Liver (tissue), 9 donors: ENCODE results near the gene SIK2. TPM values are rescaled to one million over a fixed set of nuclear protein-coding genes. Genes with fewer than 3 reads are reported as not detected.

ENCODE experiments used
- DNase-seq: peaks from one replicate; pipeline ENCODE4 v3.0.0-alpha.2; 2017; ENCODE audit warnings: low spot score
- H3K27ac ChIP-seq, 2 donors: one replicate each; pipeline ENCODE4 v1.7.0; 2013; ENCODE audit warnings: inconsistent platforms in 2 of 2, low read length in 2 of 2, control low read depth in 1 of 2, low read depth in 1 of 2, mild to moderate bottlenecking in 1 of 2
- H3K27me3 ChIP-seq, 4 donors: one replicate each; pipeline versions ENCODE4 v1.6.1 to v1.7.0; 2013; ENCODE audit warnings: low read length in 3 of 4, inconsistent platforms in 1 of 4, mild to moderate bottlenecking in 1 of 4, moderate library complexity in 1 of 4; ENCODE audit not compliant: control insufficient read depth in 4 of 4, insufficient read depth in 4 of 4
- H3K36me3 ChIP-seq, 4 donors: one replicate each; pipeline versions ENCODE4 v1.6.1 to v1.7.0; 2013; ENCODE audit warnings: low read length in 3 of 4, mild to moderate bottlenecking in 3 of 4, low read depth in 1 of 4, moderate library complexity in 1 of 4; ENCODE audit not compliant: control insufficient read depth in 4 of 4, insufficient read depth in 3 of 4
- H3K4me1 ChIP-seq, 4 donors: one replicate each; pipeline versions ENCODE4 v1.6.1 to v1.7.0; 2013; ENCODE audit warnings: low read length in 3 of 4, mild to moderate bottlenecking in 3 of 4, moderate library complexity in 1 of 4; ENCODE audit not compliant: control insufficient read depth in 4 of 4, insufficient read depth in 4 of 4
- H3K4me3 ChIP-seq, 3 donors: one replicate each; pipeline versions ENCODE4 v1.6.1 to v1.7.0; 2013; ENCODE audit warnings: low read length in 3 of 3, control low read depth in 1 of 3, low read depth in 1 of 3, mild to moderate bottlenecking in 1 of 3
- H3K9ac ChIP-seq, 2 donors: one replicate each; pipeline ENCODE4 v1.7.0; 2013; ENCODE audit warnings: low read length in 2 of 2, mild to moderate bottlenecking in 2 of 2, moderate library complexity in 2 of 2, control low read depth in 1 of 2, low read depth in 1 of 2
- H3K9me3 ChIP-seq, 4 donors: one replicate each; pipeline versions ENCODE4 v1.6.1 to v1.7.0; 2013; ENCODE audit warnings: low read length in 3 of 4; ENCODE audit not compliant: control insufficient read depth in 4 of 4
- ATF3 ChIP-seq: IDR thresholded peaks from 2 replicates; pipeline ENCODE4 v1.6.1; 2016; ENCODE audit warnings: antibody characterized with exemption
- CTCF ChIP-seq: fragments of 150-350 bp; IDR thresholded peaks from 2 replicates; pipeline ENCODE4 v1.5.1; 2017; ENCODE audit warnings: improper control_type of control experiment, low read depth, low read length; ENCODE audit not compliant: missing input control
- EGR1 ChIP-seq, 2 donors: IDR thresholded peaks; 2 replicates each; pipeline ENCODE4 v1.6.1; 2016 to 2018; ENCODE audit warnings: antibody characterized with exemption in 2 of 2, low read depth in 2 of 2
- FOXA1 ChIP-seq: IDR thresholded peaks from 2 replicates; pipeline ENCODE4 v1.6.1; 2016; ENCODE audit warnings: antibody characterized with exemption
- FOXA2 ChIP-seq: IDR thresholded peaks from 2 replicates; pipeline ENCODE4 v1.6.1; 2016; ENCODE audit warnings: antibody characterized with exemption
- GABPA ChIP-seq, 2 donors: IDR thresholded peaks in 1 of 2; conservative IDR thresholded peaks in 1 of 2; 2 replicates each; pipeline ENCODE4 v1.6.1; 2016; ENCODE audit warnings: antibody characterized with exemption in 2 of 2, mild to moderate bottlenecking in 1 of 2, moderate library complexity in 1 of 2
- HNF4A ChIP-seq, 2 donors: conservative IDR thresholded peaks; 2 replicates each; pipeline ENCODE4 v1.6.1; 2016; ENCODE audit warnings: antibody characterized with exemption in 2 of 2, mild to moderate bottlenecking in 2 of 2
- JUND ChIP-seq, 2 donors: IDR thresholded peaks; 2 replicates each; pipeline ENCODE4 v1.6.1; 2016; ENCODE audit warnings: antibody characterized with exemption in 2 of 2
- MAX ChIP-seq: IDR thresholded peaks from 2 replicates; pipeline ENCODE4 v1.6.1; 2016; ENCODE audit warnings: antibody characterized with exemption
- NR2F2 ChIP-seq: IDR thresholded peaks from 2 replicates; pipeline ENCODE4 v1.6.1; 2016; ENCODE audit warnings: antibody characterized with exemption
- RAD21 ChIP-seq, 2 donors: IDR thresholded peaks; 2 replicates each; pipeline ENCODE4 v1.6.1; 2016; ENCODE audit warnings: antibody characterized with exemption in 2 of 2, mild to moderate bottlenecking in 2 of 2
- REST ChIP-seq: IDR thresholded peaks from 2 replicates; pipeline ENCODE4 v1.6.1; 2016; ENCODE audit warnings: antibody characterized with exemption, mild to moderate bottlenecking
- RXRA ChIP-seq, 2 donors: IDR thresholded peaks; 2 replicates each; pipeline ENCODE4 v1.6.1; 2017 to 2018; ENCODE audit warnings: antibody characterized with exemption in 2 of 2, mild to moderate bottlenecking in 1 of 2
- SP1 ChIP-seq: IDR thresholded peaks from 2 replicates; pipeline ENCODE4 v1.6.1; 2018; ENCODE audit warnings: antibody characterized with exemption, mild to moderate bottlenecking
- YY1 ChIP-seq: IDR thresholded peaks from 2 replicates; pipeline ENCODE4 v1.6.1; 2016; ENCODE audit warnings: antibody characterized with exemption, mild to moderate bottlenecking
- WGBS: extraction: QIAGEN DNeasy Blood & Tissue Kit; methylation state at CpG from one replicate; pipeline ENCODE4 v1.1.7; 2013; 5-methylcytosine and 5-hydroxymethylcytosine counted together
- polyA plus RNA-seq, 2 donors: library from polyadenylated mRNA; stranded (reverse) in 1 of 2; unstranded in 1 of 2; fragments of 200-250 nt in 1 of 2; fragments of >200 nt in 1 of 2; fragmentation: Nextera tagmentation in 1 of 2; extraction: Ambion mirVana in 1 of 2; gene quantifications; one replicate each; pipeline versions ENCODE4 v1.2.1 to v1.2.3, GENCODE V29; 2013 to 2015
- total RNA-seq, 2 donors: library from RNA; depleted of rRNA; stranded (reverse); fragments of >200 nt; gene quantifications; one replicate each; pipeline ENCODE4 v1.2.3, GENCODE V29; 2014
- donor health status: healthy.
- donor health status: healthy.
- donor health status: healthy.
- donor health status: healthy.
- donor health status: healthy.

SIK2 gene
- total and polyA plus RNA-seq, 4 donors: 6.5 to 15.0 (median 9.3) TPM

GRCh38 chr11:111718859-111719258 lies 116.6 kb downstream of the SIK2 start:
- Histone ChIP-seq H3K36me3 (peaks cover 12 to 57% (median 50%) of the 10 kb centered on the region in 4 donors), H3K9ac (no peak overlapping the region), H3K4me1 (peaks cover 1 to 41% (median 31%) of the 10 kb centered on the region in 4 donors), H3K27me3 (no peaks in the 10 kb centered on the region), H3K4me3 (no peak overlapping the region), H3K27ac (peak overlapping the region; percentile 37 to 51), H3K9me3 (no peaks in the 10 kb centered on the region)
- 97% methylated on average over 5 of the region's 5 CpGs for WGBS
- no peak for TF ChIP-seq FOXA2
- TF ChIP-seq CTCF: no peak
- no peak for TF ChIP-seq FOXA1
- TF ChIP-seq REST: no peak
- no peak for TF ChIP-seq RAD21 (IDR thresholded peaks at IDR 0.05)
- TF ChIP-seq MAX: no peak
- no peak for TF ChIP-seq GABPA (IDR thresholded peaks at IDR 0.05 in 1 of 2, conservative IDR thresholded peaks at IDR 0.05 in 1 of 2)
- no peak for TF ChIP-seq YY1
- no peak for TF ChIP-seq EGR1 (IDR thresholded peaks at IDR 0.05; ENCODE audit: low read depth in 2 of 2)
- TF ChIP-seq ATF3: no peak
- no peak for DNase-seq

DNA sequence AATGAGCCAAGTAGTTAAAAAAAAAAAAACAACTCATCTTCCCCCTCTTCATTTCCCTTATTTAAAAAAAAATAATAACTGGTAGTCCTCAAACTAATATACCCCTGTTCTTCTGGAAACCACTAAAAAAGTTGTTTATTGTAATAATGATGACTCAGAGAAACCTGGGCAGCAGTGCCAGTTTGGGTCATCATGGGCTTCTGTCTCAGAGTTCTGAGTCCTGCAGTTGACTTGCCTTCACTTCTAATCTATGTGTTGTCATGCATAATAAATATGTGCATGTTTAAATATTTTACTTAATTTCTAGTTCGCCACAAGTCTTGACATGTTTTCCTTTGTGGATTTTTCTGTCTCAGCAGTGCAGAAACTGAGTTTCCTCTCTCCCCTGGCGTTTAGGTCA lies 117.1 kb downstream of the SIK2 start:
- no peak for TF ChIP-seq NR2F2
- no peak for TF ChIP-seq HNF4A (conservative IDR thresholded peaks at IDR 0.05)
- no peak for TF ChIP-seq JUND (IDR thresholded peaks at IDR 0.05)
- TF ChIP-seq CTCF: no peak
- no peak for TF ChIP-seq YY1
- no peak for TF ChIP-seq SP1
- no peak for TF ChIP-seq REST
- no peak for TF ChIP-seq RAD21 (IDR thresholded peaks at IDR 0.05)
- TF ChIP-seq EGR1 (IDR thresholded peaks at IDR 0.05; ENCODE audit: low read depth in 2 of 2): no peak
- TF ChIP-seq RXRA (IDR thresholded peaks at IDR 0.05): no peak
- no peak for TF ChIP-seq GABPA (IDR thresholded peaks at IDR 0.05 in 1 of 2, conservative IDR thresholded peaks at IDR 0.05 in 1 of 2)
- no peak for TF ChIP-seq FOXA1
- H3K9me3 ChIP-seq: no peaks in the 10 kb centered on the region
- peaks cover 1 to 41% (median 31%) of the 10 kb centered on the region in 4 donors for H3K4me1 ChIP-seq
- WGBS: 92% methylated on average over 2 of the region's 2 CpGs
- no peak for DNase-seq
- no peak overlapping the region for H3K4me3 ChIP-seq
- H3K36me3 ChIP-seq: peaks cover 12 to 55% (median 54%) of the 10 kb centered on the region in 4 donors
- H3K27me3 ChIP-seq: no peaks in the 10 kb centered on the region
- H3K27ac ChIP-seq: peak overlapping the region; percentile 59 to 77
- H3K9ac ChIP-seq: no peak overlapping the region
